M059J (cell line): ENCODE data around the gene PLA2G4F. TPM values are rescaled to one million over a fixed set of nuclear protein-coding genes. Genes with fewer than 3 reads are reported as not detected.

ENCODE experiments used
- DNase-seq: peaks from one replicate; pipeline ENCODE4 v3.0.0-alpha.2; 2012; ENCODE audit warnings: low read depth
- total RNA-seq: library from RNA; depleted of rRNA; stranded (reverse); fragments of >200 nt; shearing (Covaris generic); gene quantifications from 2 replicates; pipeline ENCODE4 v1.2.3, GENCODE V29; 2014

PLA2G4F gene
- total RNA-seq, 1 experiment from 2014 or later = not detected

DNA sequence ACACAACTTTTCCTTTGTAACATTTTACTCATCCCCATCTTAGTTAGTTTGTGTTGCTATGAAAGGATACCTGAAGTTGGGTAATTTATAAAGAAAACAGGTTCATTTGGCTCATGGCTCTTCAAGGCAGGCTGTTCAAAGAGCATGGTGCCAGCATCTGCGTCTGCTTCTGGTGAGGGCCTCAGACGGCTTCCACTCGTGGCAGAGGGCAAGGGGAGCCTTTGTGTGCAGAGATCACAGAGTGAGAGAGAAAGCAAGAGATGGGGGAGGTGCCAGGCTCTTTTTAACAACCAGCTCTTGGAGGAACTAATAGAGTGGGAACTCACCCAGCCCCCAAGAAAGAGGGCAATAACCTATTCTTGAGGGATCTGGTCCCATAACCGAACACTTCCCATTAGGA, 23.1 kb downstream of the PLA2G4F start:
- DNase-seq = no peak

- DNase-seq = no peak
Measured at GRCh38 chr15:42131826-42132806, 24.3 kb downstream of the PLA2G4F start.

DNA sequence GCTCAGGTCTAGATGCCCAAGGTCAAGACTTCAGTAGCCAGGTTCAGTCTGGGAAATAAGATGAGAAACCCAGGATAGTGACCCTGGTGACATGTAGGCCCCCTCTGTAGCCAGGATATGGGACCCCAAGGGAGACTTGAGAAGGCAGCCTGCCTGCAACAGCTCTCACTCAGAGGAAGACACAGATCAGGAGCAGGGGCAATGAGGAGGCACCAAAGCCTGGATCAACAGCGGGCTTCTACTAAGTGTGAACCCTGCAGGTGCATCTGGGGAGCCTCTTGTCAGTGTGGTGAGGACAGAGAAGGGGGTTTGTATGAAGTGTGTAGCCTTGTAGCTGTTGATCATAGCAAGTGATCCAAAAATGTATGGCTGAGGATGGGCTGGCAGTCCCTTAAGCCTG, 25.4 kb downstream of the PLA2G4F start:
- DNase-seq = no peak

DNA sequence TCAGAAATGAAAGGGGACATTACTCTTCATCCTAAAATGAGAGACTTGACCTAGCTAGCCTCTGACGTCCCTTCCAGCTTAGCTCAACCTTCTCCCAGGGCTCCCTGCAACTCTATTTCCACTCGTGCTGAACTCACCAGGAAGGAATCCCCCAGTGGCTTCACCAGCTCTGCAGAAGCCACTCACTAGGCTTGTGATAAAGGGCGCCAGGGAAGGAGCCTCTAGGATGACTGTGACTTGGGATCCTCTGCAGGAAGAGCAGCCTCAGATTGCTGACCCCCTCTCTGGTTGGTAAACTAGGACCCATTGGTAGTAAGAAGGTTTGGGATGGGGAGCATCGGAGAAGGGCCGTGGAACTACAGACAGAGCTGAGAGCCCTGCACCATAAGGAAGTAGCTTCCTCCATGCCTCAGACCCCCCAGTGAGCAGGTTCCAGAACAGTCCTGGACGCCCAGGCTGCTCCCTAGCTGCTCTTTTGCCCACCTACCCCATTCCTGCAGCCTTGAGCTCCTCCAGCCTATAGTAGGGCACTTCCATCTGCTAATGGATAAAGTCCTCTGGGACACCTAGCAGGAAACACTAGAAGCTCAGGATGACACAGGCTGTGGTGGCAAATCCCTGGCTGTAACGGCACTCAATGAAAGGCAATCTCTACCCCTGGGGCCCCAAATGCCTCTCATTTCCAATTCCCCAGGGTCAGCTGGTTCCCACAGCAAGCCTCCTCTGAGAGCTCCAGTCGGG, 26.0 kb downstream of the PLA2G4F start:
- DNase-seq = no peak

GRCh38 chr15:42129364-42129763, 27.1 kb downstream of the PLA2G4F start:
- no peak for DNase-seq

GRCh38 chr15:42128476-42128875, 28.0 kb downstream of the PLA2G4F start:
- DNase-seq = no peak

GRCh38 chr15:42123546-42123945, 32.9 kb downstream of the PLA2G4F start:
- DNase-seq = no peak

DNA sequence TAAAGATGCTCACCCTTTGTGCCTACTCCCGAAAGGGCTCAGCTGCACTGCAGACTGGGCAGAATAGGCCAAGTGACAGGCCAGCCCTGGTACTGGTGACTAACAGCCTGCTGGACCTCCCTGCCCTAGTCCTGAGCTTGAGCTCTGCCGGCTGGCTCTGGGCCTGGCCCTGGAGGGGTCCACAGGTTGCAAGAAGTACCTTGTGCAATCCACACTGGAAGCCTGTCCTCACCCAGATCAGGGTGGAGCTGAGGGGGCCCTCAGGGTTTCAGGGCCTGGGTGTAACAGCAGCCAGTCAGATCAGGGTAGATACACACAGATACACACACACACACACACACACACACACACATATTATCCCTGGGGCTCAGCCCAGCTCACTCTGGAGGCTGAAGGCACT, 34.8 kb downstream of the PLA2G4F start:
- DNase-seq = no peak

GRCh38 chr15:42121021-42121420, 35.4 kb downstream of the PLA2G4F start:
- DNase-seq = no peak

GRCh38 chr15:42120285-42120684, 36.2 kb downstream of the PLA2G4F start:
- DNase-seq = no peak

DNA sequence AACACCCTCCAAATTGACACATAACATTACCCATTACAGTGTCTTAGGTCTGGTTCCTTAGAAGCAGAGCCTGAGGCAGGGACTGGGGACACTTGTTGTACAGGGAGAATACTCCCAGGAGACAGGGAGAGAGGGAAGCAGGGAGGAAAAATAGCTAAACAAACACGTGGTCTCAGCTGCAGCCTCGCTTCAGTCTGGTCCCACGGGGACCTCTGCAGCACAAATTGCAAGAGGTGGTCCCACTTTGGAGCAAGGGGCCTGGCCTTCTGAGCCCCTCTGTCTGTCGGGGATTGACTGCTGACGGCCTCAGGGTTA, 37.0 kb downstream of the PLA2G4F start:
- no peak for DNase-seq

DNA sequence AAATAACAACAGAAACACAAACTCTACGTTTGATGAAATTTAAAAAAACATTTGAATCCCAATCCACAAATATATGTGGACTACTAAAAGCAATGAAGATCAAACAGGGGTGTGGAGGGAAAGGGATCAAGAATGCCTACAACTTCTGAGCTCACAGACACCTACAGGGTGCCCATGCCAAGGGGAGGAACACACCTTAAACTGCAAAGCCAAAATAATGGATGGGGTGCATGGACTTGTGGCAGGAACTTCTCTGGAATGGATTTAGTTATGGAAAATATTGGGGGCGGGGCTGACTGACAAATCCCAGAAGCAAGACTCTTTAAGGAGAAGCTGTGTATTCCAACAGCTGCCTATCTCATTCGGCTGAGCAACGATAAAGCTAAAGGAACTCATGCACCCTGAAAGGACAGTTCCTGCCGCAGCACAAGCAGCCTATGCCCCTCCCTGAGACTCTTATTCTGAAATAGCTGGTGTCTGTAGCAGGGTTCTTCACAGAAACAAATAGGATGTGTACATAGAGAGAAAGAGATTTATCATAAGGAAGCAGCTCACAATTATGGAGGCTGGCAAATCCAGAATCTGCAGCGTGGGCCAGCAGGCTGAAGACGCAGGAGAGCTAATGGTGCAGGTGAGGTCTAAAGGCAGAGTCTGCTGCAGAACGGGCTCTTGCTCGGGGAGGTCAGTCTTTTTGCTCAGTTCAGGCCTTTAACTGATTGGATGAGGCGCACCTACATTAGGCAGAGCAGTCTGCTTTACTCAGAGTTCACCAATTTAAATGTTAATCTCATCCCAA, 37.6 kb downstream of the PLA2G4F start:
- DNase-seq = no peak

DNA sequence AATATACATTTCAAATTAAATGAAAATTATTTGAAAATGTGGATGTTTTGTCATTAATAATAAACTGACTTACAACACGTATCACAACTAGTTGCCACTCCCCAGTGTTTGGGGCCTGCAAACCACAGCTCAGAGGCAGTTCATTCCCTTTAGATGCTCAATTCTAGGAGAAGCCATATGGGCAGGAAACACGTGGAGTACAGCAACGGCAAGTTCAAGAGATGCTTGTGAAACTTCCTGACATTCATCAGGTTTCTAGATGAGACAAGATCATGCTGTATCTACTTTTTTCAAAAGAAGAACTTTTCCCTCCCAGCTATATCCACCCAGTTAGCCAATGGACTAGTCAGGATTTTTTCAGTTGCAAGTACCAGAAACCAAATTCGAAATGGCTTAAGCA, 44.5 kb downstream of the PLA2G4F start:
- no peak for DNase-seq

DNA sequence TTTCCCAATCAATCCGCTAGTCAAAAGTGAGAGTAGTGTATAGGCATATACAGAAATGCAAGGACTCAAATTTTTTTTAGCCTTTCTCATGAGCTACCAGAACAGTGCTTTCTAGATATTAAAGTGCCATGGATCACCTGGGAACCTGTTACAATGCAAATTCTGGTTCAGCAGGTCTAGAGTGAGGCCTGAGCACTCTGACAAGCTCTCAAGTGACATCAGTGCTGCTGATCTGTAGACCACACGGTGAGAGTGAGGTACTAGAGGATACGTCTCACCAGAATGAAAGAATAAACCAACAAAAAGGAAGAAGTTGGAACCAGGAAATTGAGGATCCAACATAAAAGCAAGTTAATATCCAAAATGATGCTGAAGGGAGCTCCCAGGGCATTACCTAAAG, 46.1 kb downstream of the PLA2G4F start:
- DNase-seq = no peak

GRCh38 chr15:42108806-42109205, 47.6 kb downstream of the PLA2G4F start:
- DNase-seq = no peak

- peak; percentile 59 for DNase-seq
Measured at GRCh38 chr15:42108189-42108588, 48.2 kb downstream of the PLA2G4F start.

DNA sequence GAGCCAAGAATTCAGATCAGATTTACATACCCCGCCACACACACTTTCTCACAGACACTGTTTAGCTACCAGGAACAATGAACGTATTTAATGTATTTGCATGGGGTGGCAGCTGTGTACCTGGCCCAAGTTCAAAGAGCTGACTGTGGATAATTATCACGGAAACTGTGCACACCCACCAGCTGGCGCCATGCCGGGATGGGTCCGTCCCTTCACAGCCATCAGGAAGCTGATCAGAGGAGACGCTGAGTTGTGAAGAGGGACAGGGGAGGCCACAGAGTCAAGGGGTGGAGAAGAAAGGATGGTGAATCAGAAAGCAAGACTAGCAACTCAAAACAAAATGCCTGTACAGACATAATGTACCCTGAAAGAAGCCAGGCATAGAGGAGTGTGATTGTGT, 49.0 kb downstream of the PLA2G4F start:
- DNase-seq = no peak

DNA sequence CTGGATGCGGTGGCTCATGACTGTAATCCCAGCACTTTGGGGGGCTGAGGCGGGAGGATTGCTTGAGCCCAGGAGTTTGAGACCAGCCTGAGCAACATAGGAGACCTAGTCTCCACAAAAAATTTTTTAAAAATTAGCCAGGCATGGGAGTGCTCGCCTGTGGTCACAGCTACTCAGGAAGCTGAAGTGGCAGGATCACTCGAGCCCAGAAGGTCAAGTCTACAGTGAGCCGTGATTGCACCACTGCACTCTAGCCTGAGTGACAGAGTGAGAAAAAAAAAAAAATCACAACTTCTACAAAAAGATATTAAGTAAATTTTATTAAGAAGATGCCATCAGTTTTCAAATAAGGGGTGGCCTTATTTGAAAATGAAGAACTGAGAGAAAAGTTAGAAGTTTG, 50.1 kb downstream of the PLA2G4F start:
- no peak for DNase-seq

DNA sequence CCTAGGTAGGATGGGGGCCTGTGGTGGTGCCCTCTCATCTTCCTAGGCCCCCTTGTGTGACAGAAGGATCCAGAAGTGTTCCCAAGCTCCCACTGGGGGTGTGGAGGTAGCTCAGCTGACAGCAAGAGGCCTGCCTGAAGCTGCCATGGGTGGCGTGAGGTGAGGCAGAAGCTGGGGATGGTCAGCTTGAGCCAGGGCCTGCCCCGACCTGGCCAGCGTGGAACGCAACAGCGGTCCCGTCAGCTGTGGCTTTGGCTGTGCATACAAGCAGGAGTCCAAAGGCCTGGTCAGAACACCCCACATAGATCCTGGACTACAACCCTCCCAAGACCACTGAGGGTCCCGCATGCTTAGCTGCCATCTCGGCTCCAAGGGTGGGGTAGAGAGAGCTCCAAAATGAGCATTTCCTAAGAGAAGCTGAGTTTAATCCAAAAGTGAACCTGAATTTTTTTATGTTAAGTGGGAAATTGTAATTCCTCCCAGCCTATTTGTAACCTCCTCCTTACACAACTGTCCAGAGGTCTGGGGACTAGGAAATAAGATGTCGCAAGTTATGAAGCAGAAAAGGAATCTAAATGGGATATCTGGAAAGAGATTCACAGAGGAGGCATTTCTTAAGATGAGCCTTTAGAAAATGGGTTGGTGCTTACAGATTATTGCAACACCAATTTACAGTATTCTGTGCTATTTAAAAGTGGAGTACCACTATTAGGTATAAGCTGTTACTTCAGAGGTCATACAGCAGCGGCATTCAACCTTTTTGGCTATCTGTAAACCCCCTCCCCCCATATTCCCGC, 52.1 kb downstream of the PLA2G4F start:
- DNase-seq = no peak

GRCh38 chr15:42102646-42103235, 53.7 kb downstream of the PLA2G4F start:
- peak; percentile 76 for DNase-seq

DNA sequence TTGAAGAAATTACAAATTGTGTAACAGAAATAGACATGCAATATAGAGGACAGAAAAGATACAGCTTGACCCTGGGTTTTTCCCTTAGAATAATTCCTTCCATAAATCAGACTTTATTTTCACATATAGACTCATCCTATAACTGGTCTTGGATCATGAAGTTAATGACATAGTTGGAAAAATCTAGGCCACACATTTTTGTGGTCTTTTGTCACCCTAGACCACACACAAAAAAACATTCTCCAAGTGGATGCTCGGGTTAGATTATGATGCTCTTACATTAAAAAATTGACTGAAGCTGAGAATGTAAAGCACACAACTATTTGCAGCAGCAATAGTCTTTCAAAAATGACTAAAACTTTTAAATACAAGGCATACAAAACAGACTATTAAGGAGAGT, 54.6 kb downstream of the PLA2G4F start:
- peak; percentile 37 for DNase-seq
